ENCODE data around the gene CDT1.

DNA sequence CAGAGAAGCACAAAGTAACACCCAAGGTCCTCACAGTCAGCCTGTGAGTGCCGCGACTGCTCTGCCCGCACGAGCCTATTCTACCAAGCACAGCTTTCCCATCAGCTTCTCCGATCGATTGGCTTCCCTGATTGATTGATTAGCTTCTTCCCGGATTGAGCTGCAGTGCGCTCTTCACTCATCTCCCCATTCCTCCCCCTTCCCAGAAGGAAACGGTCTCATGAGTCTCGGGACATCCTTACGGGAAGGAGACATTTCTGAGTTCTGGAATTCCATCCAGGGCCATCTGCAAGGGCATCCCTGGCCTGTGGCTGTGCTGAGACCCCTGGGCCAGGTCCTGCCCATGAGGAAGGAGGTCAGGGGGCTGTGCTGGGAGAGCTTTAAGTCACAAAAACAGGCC lies 36.6 kb upstream of the CDT1 start:
- TF ChIP-seq, protein P1, sequence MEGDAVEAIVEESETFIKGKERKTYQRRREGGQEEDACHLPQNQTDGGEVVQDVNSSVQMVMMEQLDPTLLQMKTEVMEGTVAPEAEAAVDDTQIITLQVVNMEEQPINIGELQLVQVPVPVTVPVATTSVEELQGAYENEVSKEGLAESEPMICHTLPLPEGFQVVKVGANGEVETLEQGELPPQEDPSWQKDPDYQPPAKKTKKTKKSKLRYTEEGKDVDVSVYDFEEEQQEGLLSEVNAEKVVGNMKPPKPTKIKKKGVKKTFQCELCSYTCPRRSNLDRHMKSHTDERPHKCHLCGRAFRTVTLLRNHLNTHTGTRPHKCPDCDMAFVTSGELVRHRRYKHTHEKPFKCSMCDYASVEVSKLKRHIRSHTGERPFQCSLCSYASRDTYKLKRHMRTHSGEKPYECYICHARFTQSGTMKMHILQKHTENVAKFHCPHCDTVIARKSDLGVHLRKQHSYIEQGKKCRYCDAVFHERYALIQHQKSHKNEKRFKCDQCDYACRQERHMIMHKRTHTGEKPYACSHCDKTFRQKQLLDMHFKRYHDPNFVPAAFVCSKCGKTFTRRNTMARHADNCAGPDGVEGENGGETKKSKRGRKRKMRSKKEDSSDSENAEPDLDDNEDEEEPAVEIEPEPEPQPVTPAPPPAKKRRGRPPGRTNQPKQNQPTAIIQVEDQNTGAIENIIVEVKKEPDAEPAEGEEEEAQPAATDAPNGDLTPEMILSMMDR (IDR thresholded peaks at IDR 0.05; ENCODE audit: low read depth, low read length): no peak
- no peak for TF ChIP-seq POLR2A (IDR thresholded peaks at IDR 0.05; ENCODE audit: extremely low read depth, insufficient read length)
